ENCODE data around the gene RPL38. TPM values are rescaled to one million over a fixed set of nuclear protein-coding genes. Genes with fewer than 3 reads are reported as not detected.
A peak's percentile ranks its signal among the peaks of the same experiment; 100 is the strongest.

Gene RPL38
- total RNA-seq, 1 donor from 2014 or later, result 436 TPM

DNA sequence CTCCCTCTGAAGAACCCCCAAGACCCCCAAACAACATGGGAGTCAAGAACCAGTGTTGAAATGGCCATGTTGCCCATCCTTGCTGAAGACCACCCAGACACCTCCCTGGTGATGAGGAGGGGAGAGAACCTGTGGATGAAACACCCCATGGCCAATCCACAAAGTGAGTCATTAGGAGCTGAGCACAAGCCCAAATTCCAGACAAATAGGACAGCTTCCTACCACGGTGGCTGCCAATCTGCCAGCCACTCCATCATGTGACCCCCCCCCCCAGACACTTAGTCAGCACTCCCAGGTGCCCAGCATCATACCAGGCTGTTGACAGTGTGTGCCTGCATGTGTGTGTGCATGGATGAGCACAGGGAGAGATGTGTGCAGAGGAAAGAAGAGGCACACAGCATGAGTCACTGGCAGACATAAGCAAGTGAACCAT, 26.4 kb upstream of the RPL38 start:
- H3K36me3 ChIP-seq (ENCODE audit: control insufficient read depth, insufficient read depth, low read length), result no peaks in the 10 kb centered on the region
- peak; percentile 83 for DNase-seq (ENCODE audit: low read depth)
- H3K27me3 ChIP-seq (ENCODE audit: control insufficient read depth, insufficient read depth, low read length), result peaks cover 8% of the 10 kb centered on the region
- no peak overlapping the region for H3K4me3 ChIP-seq (ENCODE audit: low read depth, low read length)
- TF ChIP-seq, protein P1, sequence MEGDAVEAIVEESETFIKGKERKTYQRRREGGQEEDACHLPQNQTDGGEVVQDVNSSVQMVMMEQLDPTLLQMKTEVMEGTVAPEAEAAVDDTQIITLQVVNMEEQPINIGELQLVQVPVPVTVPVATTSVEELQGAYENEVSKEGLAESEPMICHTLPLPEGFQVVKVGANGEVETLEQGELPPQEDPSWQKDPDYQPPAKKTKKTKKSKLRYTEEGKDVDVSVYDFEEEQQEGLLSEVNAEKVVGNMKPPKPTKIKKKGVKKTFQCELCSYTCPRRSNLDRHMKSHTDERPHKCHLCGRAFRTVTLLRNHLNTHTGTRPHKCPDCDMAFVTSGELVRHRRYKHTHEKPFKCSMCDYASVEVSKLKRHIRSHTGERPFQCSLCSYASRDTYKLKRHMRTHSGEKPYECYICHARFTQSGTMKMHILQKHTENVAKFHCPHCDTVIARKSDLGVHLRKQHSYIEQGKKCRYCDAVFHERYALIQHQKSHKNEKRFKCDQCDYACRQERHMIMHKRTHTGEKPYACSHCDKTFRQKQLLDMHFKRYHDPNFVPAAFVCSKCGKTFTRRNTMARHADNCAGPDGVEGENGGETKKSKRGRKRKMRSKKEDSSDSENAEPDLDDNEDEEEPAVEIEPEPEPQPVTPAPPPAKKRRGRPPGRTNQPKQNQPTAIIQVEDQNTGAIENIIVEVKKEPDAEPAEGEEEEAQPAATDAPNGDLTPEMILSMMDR (IDR thresholded peaks at IDR 0.05; ENCODE audit: insufficient read depth, low read length, severe bottlenecking), result no peak
- FAIRE-seq, result peak; percentile 28

DNA sequence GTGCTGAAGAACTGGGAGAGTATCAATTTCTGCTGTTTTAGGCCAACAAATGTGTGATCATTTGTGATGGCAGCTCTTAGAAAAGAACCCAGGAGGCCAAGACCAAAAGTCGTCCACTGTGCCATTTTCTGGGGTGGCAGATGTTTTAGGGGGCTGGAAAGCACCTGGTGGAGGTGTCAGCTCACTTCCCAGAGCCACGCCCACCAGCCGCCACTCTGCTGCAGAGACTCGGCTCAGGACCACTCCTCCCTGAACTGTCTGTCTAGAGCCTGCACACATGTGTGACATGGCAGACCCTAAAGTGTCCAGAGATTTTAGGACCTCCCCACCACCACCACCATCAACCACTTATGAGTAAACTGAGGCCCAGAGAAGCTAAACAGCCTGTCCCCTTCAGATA, 23.9 kb upstream of the RPL38 start:
- DNase-seq (ENCODE audit: low read depth) (no peak), FAIRE-seq (no peak)
- H3K4me3 ChIP-seq (ENCODE audit: low read depth, low read length), result no peak overlapping the region
- TF ChIP-seq, protein P1 (IDR thresholded peaks at IDR 0.05; ENCODE audit: insufficient read depth, low read length, severe bottlenecking), result no peak
- H3K36me3 ChIP-seq (ENCODE audit: control insufficient read depth, insufficient read depth, low read length), result no peaks in the 10 kb centered on the region
- H3K27me3 ChIP-seq (ENCODE audit: control insufficient read depth, insufficient read depth, low read length), result peaks cover 9% of the 10 kb centered on the region

DNA sequence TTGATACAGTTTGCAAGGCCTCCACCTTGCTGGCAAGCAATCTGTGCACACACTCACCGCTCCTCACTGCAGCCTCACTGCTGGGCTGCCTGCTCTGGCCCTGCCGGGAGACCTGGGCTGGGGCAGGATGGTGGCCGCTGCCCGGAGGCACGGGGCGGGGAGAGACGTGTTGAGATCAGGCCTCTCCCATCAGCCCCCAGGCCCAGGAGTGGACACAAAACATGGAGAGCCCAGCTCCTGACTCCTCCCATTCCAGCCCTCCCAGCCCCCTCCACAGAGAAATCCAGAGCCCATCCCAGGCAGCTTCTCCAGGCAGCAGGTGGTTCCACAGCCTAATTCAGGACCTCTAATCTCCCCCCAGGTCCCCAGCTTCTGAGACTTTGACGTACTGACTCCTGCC, 23.1 kb upstream of the RPL38 start:
- Histone ChIP-seq H3K27me3 (ENCODE audit: control insufficient read depth, insufficient read depth, low read length) (peaks cover 5% of the 10 kb centered on the region), H3K4me3 (ENCODE audit: low read depth, low read length) (no peak overlapping the region), H3K36me3 (ENCODE audit: control insufficient read depth, insufficient read depth, low read length) (no peaks in the 10 kb centered on the region)
- TF ChIP-seq, protein P1 (IDR thresholded peaks at IDR 0.05; ENCODE audit: insufficient read depth, low read length, severe bottlenecking), result no peak
- FAIRE-seq (no peak), DNase-seq (ENCODE audit: low read depth) (no peak)

DNA sequence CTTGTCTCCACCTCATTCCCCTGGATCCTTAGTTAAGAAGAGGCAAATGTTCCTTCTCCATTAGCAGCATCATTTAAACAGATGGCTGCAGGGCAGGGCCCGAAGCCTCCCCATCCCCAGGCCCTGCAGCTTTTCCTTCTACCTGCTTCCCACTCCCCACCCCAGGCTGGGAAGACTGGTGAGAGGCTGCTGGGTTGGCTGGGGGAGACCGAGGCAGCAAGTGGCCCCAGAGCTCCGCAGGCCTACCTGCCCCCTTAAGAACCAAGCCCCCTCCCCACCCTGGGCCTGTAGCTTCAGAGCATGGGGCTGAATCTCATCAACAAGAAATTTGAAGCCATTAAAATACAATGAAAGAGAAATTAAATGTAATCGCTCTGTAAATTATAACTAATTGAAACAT, 22.1 kb upstream of the RPL38 start:
- no peak for FAIRE-seq

DNA sequence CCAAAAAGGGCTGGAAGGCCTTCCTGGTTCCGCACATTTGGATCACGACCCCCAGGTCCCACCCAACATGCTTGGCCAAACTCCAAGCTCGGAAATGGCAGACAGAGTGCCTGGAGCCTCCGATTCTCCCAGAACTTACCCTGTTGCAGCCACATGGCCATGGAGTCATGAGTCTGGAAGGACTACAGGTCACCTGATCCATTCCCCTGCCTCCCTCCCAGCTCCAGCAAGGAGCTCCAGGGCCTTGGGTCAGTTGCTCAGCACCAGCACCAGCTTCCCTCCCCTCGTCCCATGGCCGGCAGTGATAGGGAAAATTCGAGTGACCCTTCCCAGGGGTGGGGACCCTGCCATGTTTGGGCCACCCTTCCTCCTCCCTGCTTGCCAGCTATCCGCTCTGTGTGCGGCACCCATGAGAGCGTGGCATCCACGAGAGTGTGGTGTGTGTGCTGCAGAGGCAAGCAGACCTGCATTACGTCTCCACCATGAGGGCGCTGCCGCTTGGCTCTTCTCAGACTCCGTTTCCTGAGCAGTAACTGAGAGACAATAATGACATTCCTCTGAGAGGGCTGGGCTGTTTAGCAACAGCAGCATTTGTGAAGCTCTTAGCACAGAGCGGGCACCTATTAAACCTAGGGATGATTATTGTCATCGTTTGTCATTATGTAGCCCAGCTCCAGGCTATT, 21.3 kb upstream of the RPL38 start:
- TF ChIP-seq, protein P1 (IDR thresholded peaks at IDR 0.05; ENCODE audit: insufficient read depth, low read length, severe bottlenecking), result no peak
- no peak for DNase-seq (ENCODE audit: low read depth)
- peak; percentile 75 for FAIRE-seq
- Histone ChIP-seq H3K27me3 (ENCODE audit: control insufficient read depth, insufficient read depth, low read length) (peaks cover 4% of the 10 kb centered on the region), H3K36me3 (ENCODE audit: control insufficient read depth, insufficient read depth, low read length) (no peaks in the 10 kb centered on the region), H3K4me3 (ENCODE audit: low read depth, low read length) (no peak overlapping the region)

More for the DNA sequence above, 22.1 kb upstream of the RPL38 start:
- TF ChIP-seq, protein P1 (IDR thresholded peaks at IDR 0.05; ENCODE audit: insufficient read depth, low read length, severe bottlenecking), result no peak
- Histone ChIP-seq H3K27me3 (ENCODE audit: control insufficient read depth, insufficient read depth, low read length) (peaks cover 4% of the 10 kb centered on the region), H3K4me3 (ENCODE audit: low read depth, low read length) (no peak overlapping the region), H3K36me3 (ENCODE audit: control insufficient read depth, insufficient read depth, low read length) (no peaks in the 10 kb centered on the region)
- DNase-seq (ENCODE audit: low read depth), result no peak

DNA sequence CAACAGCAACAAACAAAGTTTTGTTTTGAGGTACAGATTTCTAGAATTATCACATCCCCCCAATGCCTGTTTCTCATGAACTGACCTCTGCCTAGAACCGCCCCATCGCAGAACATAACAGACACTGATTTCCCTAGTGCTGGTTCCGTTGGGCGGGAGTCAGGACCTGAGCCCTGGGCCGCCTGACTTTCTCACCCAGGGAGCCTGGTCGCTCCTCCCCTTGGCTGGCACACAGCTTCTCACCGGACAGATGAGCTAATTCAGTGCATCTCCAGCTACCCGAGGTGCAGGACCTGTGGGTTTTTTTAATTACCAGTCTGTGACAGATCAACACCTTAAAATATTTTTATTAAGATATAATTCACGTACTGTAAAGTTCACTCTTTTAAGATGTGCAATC, 20.1 kb upstream of the RPL38 start:
- no peaks in the 10 kb centered on the region for H3K36me3 ChIP-seq (ENCODE audit: control insufficient read depth, insufficient read depth, low read length)
- FAIRE-seq, result no peak
- H3K4me3 ChIP-seq (ENCODE audit: low read depth, low read length), result no peak overlapping the region
- H3K27me3 ChIP-seq (ENCODE audit: control insufficient read depth, insufficient read depth, low read length), result peaks cover 4% of the 10 kb centered on the region
- no peak for DNase-seq (ENCODE audit: low read depth)
- TF ChIP-seq, protein P1 (IDR thresholded peaks at IDR 0.05; ENCODE audit: insufficient read depth, low read length, severe bottlenecking), result no peak
